ENCODE data around the gene NHSL2. TPM values are rescaled to one million over a fixed set of nuclear protein-coding genes. Genes with fewer than 3 reads are reported as not detected.

Gene NHSL2
- total RNA-seq, 1 donor from 2014 or later = 13.0 TPM

DNA sequence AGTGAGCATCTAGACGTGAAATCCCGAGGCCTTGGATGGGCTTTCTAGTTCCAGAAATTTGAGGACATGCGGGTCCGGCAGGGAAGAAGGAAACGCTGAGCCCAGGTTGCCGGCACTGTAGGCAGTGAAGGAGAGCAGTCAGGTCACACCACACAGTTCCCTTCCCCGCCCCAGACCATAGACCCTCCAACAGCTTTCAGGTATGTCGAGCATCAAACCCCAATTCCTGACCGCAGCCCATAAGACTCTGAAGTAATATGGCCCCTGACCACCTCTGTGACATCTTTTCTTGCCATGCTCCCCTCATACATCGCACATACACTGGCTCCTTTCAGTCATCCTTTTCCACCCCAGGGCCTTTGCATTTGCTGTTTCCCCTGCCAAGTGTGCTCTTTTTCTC, 198.0 kb downstream of the NHSL2 start:
- H3K4me3 Mint-ChIP-seq (ENCODE audit: unreplicated experiment) = no peak overlapping the region
- FAIRE-seq = no peak
- H3K27me3 ChIP-seq (ENCODE audit: insufficient read depth, low read length) = no peaks in the 10 kb centered on the region

DNA sequence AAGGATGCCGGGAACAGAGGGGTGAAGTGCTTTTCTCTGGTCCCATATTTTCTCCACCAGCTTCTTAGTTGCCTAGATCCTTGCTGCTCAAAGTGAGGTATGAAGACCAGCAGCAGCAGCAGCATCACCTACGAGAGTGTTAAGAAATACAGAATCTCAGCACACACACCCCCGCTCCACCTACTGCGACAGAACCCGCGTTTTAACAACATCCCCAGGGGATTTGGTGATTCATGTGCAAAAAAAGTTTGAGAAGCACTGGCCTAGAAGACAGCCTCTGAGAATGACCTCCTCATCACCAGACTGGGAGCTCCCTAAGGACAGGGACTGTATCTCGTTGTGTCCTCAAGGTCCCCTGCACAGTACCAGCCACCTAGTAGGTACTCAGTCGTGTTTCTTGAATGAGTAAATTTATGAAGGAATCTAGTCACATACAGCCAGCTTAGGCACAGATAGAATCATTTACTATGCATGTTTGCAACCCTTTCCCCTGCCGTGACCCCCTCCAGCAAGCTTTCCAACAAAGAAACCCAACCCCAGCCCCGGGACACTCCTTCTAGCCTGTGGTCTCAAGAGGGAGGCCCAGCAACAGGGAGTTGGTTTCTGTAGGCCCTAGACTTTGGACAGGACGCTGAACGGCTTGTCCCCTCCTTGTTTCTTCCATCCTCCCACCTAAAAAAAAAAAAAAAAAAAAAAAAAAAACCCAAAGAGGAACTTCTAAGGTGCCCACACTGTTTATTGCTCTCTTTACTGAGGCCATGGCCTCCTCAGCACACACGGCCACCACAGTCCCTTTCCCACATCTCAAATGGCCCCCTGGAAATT, 199.6 kb downstream of the NHSL2 start:
- no peaks in the 10 kb centered on the region for H3K4me1 ChIP-seq (ENCODE audit: insufficient read depth, low read length)
- no peak overlapping the region for H2AFZ ChIP-seq (ENCODE audit: low read depth, low read length)
- H3K4me3 ChIP-seq (ENCODE audit: insufficient read depth, low read depth, low read length) = no peak overlapping the region
- no peak overlapping the region for H3K27ac Mint-ChIP-seq (ENCODE audit: unreplicated experiment)
- peaks cover 6% of the 10 kb centered on the region for H3K36me3 Mint-ChIP-seq (ENCODE audit: low read depth, unreplicated experiment)
- H3K9me3 ChIP-seq (ENCODE audit: insufficient read depth, low read depth, low read length) = no peaks in the 10 kb centered on the region
- no peaks in the 10 kb centered on the region for H3K36me3 ChIP-seq (ENCODE audit: insufficient read depth, low read length)
- no peak for DNase-seq (ENCODE audit: low read depth)
- H3K4me1 Mint-ChIP-seq (ENCODE audit: low read depth, unreplicated experiment) = peaks cover 7% of the 10 kb centered on the region
- no peak overlapping the region for H3K4me2 ChIP-seq (ENCODE audit: low read length)
- no peak overlapping the region for H3K4me3 Mint-ChIP-seq (ENCODE audit: unreplicated experiment)
- no peak for FAIRE-seq
- no peaks in the 10 kb centered on the region for H3K9me3 Mint-ChIP-seq (ENCODE audit: unreplicated experiment)
- H3K27me3 ChIP-seq (ENCODE audit: insufficient read depth, low read length) = no peaks in the 10 kb centered on the region
- H3K79me2 ChIP-seq (ENCODE audit: insufficient read depth, low read length) = no peaks in the 10 kb centered on the region
- no peak overlapping the region for H3K9ac ChIP-seq (ENCODE audit: low read length)
- TF ChIP-seq EZH2 (IDR thresholded peaks at IDR 0.05; ENCODE audit: insufficient read depth, low read length) (no peak), CTCF (IDR thresholded peaks at IDR 0.05; ENCODE audit: insufficient read depth, low read depth, low read length) (no peak)
- no peak overlapping the region for H3K27ac ChIP-seq (ENCODE audit: low read depth, low read length)
- no peaks in the 10 kb centered on the region for H4K20me1 ChIP-seq (ENCODE audit: insufficient read depth, low read length)
- H3K27me3 Mint-ChIP-seq (ENCODE audit: low read depth, unreplicated experiment) = no peaks in the 10 kb centered on the region

More for the DNA sequence above, 198.0 kb downstream of the NHSL2 start:
- Histone ChIP-seq H3K27ac (ENCODE audit: low read depth, low read length) (no peak overlapping the region), H3K9me3 (ENCODE audit: insufficient read depth, low read depth, low read length) (no peaks in the 10 kb centered on the region), H4K20me1 (ENCODE audit: insufficient read depth, low read length) (no peaks in the 10 kb centered on the region), H2AFZ (ENCODE audit: low read depth, low read length) (no peak overlapping the region), H3K4me2 (ENCODE audit: low read length) (no peak overlapping the region), H3K4me3 (ENCODE audit: insufficient read depth, low read depth, low read length) (no peak overlapping the region), H3K9ac (ENCODE audit: low read length) (no peak overlapping the region), H3K79me2 (ENCODE audit: insufficient read depth, low read length) (no peaks in the 10 kb centered on the region), H3K4me1 (ENCODE audit: insufficient read depth, low read length) (no peaks in the 10 kb centered on the region), H3K36me3 (ENCODE audit: insufficient read depth, low read length) (no peaks in the 10 kb centered on the region)
- TF ChIP-seq EZH2 (IDR thresholded peaks at IDR 0.05; ENCODE audit: insufficient read depth, low read length) = no peak
- TF ChIP-seq CTCF (IDR thresholded peaks at IDR 0.05; ENCODE audit: insufficient read depth, low read depth, low read length) = no peak
- no peaks in the 10 kb centered on the region for H3K9me3 Mint-ChIP-seq (ENCODE audit: unreplicated experiment)
- peaks cover 7% of the 10 kb centered on the region for H3K4me1 Mint-ChIP-seq (ENCODE audit: low read depth, unreplicated experiment)
- no peak for DNase-seq (ENCODE audit: low read depth)
- peaks cover 6% of the 10 kb centered on the region for H3K36me3 Mint-ChIP-seq (ENCODE audit: low read depth, unreplicated experiment)
- H3K27ac Mint-ChIP-seq (ENCODE audit: unreplicated experiment) = no peak overlapping the region
- H3K27me3 Mint-ChIP-seq (ENCODE audit: low read depth, unreplicated experiment) = no peaks in the 10 kb centered on the region
